HepG2 (cell line): ENCODE data around the gene ACSF3. TPM values are rescaled to one million over a fixed set of nuclear protein-coding genes. Genes with fewer than 3 reads are reported as not detected.

ENCODE experiments used
- ATAC-seq: fragments of 200-7000 bp; cut with Tn5 transposase; 3 replicates; pipeline ENCODE4 v1.9.1; 2020; ENCODE audit warnings: mild to moderate bottlenecking, moderate library complexity
- BruUV-seq: library from RNA; stranded (reverse); fragments of 400-500 nt; replicated peaks from 2 replicates; lab custom pipeline; 2021; lab: Mats Ljungman, UMichigan
- CTCF ChIA-PET: fragments of 300-600 bp; formaldehyde crosslinking; extraction: SDS; loops from one replicate; lab custom pipeline; 2021; ENCODE audit warnings: low total read pairs, inconsistent platforms, low intra/inter-chr PET ratio; lab: Yijun Ruan, JAX
- POLR2A ChIA-PET: fragments of 350-600 bp; sonication (Branson Sonifier 250); formaldehyde crosslinking; loops from one replicate; lab custom pipeline; 2020; ENCODE audit warnings: antibody characterized with exemption, inconsistent platforms; lab: Yijun Ruan, JAX
- DNase-seq: peaks from one replicate; pipeline ENCODE4 v3.0.0-alpha.2; 2015; ENCODE audit warnings: low spot score
- FAIRE-seq: peaks from 3 replicates; lab custom pipeline; 2011; peaks lifted over from hg19 to GRCh38; lab: Jason Lieb, UNC
- H2AFZ ChIP-seq: one replicate; pipeline ENCODE4 v1.6.1; 2011; ENCODE audit warnings: low read length, inconsistent platforms
- H3K27ac ChIP-seq: fragments of 300-600 bp; 3 replicates; pipeline ENCODE4 v1.8.0; 2011; ENCODE audit warnings: mixed run types, mild to moderate bottlenecking, mixed read lengths, low read length, inconsistent platforms; ENCODE audit not compliant: insufficient read depth; ENCODE audit errors: extremely low read length
- H3K27me3 ChIP-seq, 2 experiments: fragments of 200-600 bp in 1 of 2; 2 replicates in 1 of 2; 3 replicates in 1 of 2; pipeline versions ENCODE4 v1.6.0 to v1.8.0; 2011; ENCODE audit warnings: low read length in 2 of 2, mild to moderate bottlenecking in 2 of 2, moderate library complexity in 2 of 2, inconsistent platforms in 1 of 2; ENCODE audit not compliant: insufficient read depth in 2 of 2, control insufficient read depth in 1 of 2
- H3K36me3 ChIP-seq, 2 experiments: fragments of 200-600 bp in 1 of 2; replicated peaks in 1 of 2; 2 replicates in 1 of 2; 3 replicates in 1 of 2; pipeline versions ENCODE4 v1.5.1 to v1.8.0; 2011; ENCODE audit warnings: low read length in 2 of 2, inconsistent platforms in 1 of 2; ENCODE audit not compliant: insufficient read depth in 2 of 2, control insufficient read depth in 1 of 2
- H3K4me1 ChIP-seq: 2 replicates; pipeline ENCODE4 v1.5.1; 2012; ENCODE audit warnings: low read length, inconsistent platforms; ENCODE audit not compliant: insufficient read depth
- H3K4me2 ChIP-seq: 2 replicates; pipeline ENCODE4 v1.6.0; 2011; ENCODE audit warnings: low read depth, low read length, inconsistent platforms
- H3K4me3 ChIP-seq, 3 experiments: fragments of 200-600 bp in 1 of 3; sonication (generic), shearing (Covaris generic) in 1 of 3; replicated peaks in 1 of 3; 2 replicates each; pipeline ENCODE4 v1.5.1; 2011 to 2016; ENCODE audit warnings: low read length in 3 of 3, inconsistent platforms in 2 of 3, low read depth in 2 of 3, mild to moderate bottlenecking in 2 of 3, control low read depth in 1 of 3, mixed read lengths in 1 of 3; ENCODE audit not compliant: insufficient read depth in 1 of 3
- H3K79me2 ChIP-seq: one replicate; pipeline ENCODE4 v1.6.1; 2011; ENCODE audit warnings: low read length, inconsistent platforms; ENCODE audit not compliant: insufficient read depth
- H3K9ac ChIP-seq: 2 replicates; pipeline ENCODE4 v1.6.0; 2011; ENCODE audit warnings: mild to moderate bottlenecking, low read depth, low read length, inconsistent platforms; ENCODE audit not compliant: insufficient read depth
- H3K9me3 ChIP-seq: 2 replicates; pipeline ENCODE4 v1.5.1; 2012; ENCODE audit warnings: mild to moderate bottlenecking, low read length
- H4K20me1 ChIP-seq: 2 replicates; pipeline ENCODE4 v1.6.0; 2011; ENCODE audit warnings: inconsistent platforms, mild to moderate bottlenecking, low read length, moderate library complexity; ENCODE audit not compliant: insufficient read depth
- HNF4G ChIP-seq, 2 experiments: sonication (generic) in 1 of 2; formaldehyde crosslinking in 1 of 2; IDR thresholded peaks; 2 replicates each; pipeline versions ENCODE4 v1.4.0 to v1.6.1; 2011 to 2020; ENCODE audit warnings: borderline replicate concordance in 2 of 2, low read depth in 2 of 2, mild to moderate bottlenecking in 2 of 2, low read length in 1 of 2, missing genetic modification reagents in 1 of 2, moderate library complexity in 1 of 2
- HNRNPL ChIP-seq: fragments of 200-400 bp; formaldehyde crosslinking; IDR thresholded peaks from 2 replicates; pipeline ENCODE4 v1.6.1; 2017; ENCODE audit warnings: mild to moderate bottlenecking, low read depth, low read length
- RBM39 ChIP-seq: fragments of 200-400 bp; formaldehyde crosslinking; IDR thresholded peaks from one replicate; pipeline ENCODE4 v1.6.1; 2018; ENCODE audit warnings: antibody characterized with exemption, mild to moderate bottlenecking, low read depth, low read length; ENCODE audit not compliant: poor library complexity, severe bottlenecking
- ZMYM2 ChIP-seq: sonication (generic); formaldehyde crosslinking; IDR thresholded peaks from 2 replicates; pipeline ENCODE4 v1.8.0; 2022; ENCODE audit warnings: mild to moderate bottlenecking, missing genetic modification reagents
- ZNF282 ChIP-seq: fragments of 450-650 bp; IDR thresholded peaks from 2 replicates; pipeline ENCODE4 v1.6.1; 2018; ENCODE audit not compliant: partially characterized antibody
- WGBS: methylation state at CpG from one replicate; pipeline ENCODE4 v1.1.6; 2017; ENCODE audit warnings: low lambda C conversion rate; 5-methylcytosine and 5-hydroxymethylcytosine counted together
- in situ Hi-C: cut with HindIII; loops from 2 replicates; pipeline ENCODE4 v1.10.0; 2017; ENCODE audit warnings: low pct_unique_long_range_greater_than_20kb; ENCODE audit not compliant: extremely low pct_ligation_motif_present
- intact Hi-C: fragments of 100-400 bp; cut with micrococcal nuclease; formaldehyde crosslinking; loops from one replicate; pipeline ENCODE4 v1.10.0; 2022; ENCODE audit not compliant: unreplicated experiment
- polyA plus RNA-seq, 8 experiments: library from polyadenylated mRNA; depleted of rRNA in 3 of 8; stranded (reverse) in 7 of 8; unstranded in 1 of 8; fragments of >200 nt; fragmentation: Illumina TruSeq in 4 of 8; extraction: Trizol in 4 of 8; gene quantifications; 2 replicates each; pipeline versions ENCODE4 v1.2.1 to v1.2.3, GENCODE V29; 2011 to 2016; ENCODE audit warnings: low read depth in 4 of 8, missing spikeins in 1 of 8, mixed read lengths in 1 of 8; ENCODE audit not compliant: insufficient read depth in 1 of 8
- total RNA-seq, 5 experiments: library from RNA; depleted of rRNA; stranded (reverse); fragments of >200 nt; fragmentation: Illumina TruSeq; extraction: Trizol; gene quantifications; 2 replicates each; pipeline ENCODE4 v1.2.3, GENCODE V29; 2016; ENCODE audit warnings: low read depth in 1 of 5
- TF ChIP-seq, protein P1 (sequence below): sonication (generic); formaldehyde crosslinking; IDR thresholded peaks from 2 replicates; pipeline ENCODE4 v1.4.0; 2020; ENCODE audit warnings: missing genetic modification reagents; ENCODE audit errors: not compliant biosample characterization
- TF ChIP-seq, protein P2 (sequence below): sonication (generic); formaldehyde crosslinking; IDR thresholded peaks from 2 replicates; pipeline ENCODE4 v1.5.1; 2020; ENCODE audit warnings: mild to moderate bottlenecking, missing genetic modification reagents, moderate library complexity
- TF ChIP-seq, protein P3 (sequence below): sonication (generic); formaldehyde crosslinking; IDR thresholded peaks from 2 replicates; pipeline ENCODE4 v1.4.0; 2020; ENCODE audit warnings: missing genetic modification reagents, mild to moderate bottlenecking, borderline replicate concordance

Gene ACSF3
- total and polyA plus RNA-seq, 2 of the 13 experiments (the other 11 are each of a cell fraction or from before 2014, with no cell fraction given), result 14.9 to 30.6 TPM

DNA sequence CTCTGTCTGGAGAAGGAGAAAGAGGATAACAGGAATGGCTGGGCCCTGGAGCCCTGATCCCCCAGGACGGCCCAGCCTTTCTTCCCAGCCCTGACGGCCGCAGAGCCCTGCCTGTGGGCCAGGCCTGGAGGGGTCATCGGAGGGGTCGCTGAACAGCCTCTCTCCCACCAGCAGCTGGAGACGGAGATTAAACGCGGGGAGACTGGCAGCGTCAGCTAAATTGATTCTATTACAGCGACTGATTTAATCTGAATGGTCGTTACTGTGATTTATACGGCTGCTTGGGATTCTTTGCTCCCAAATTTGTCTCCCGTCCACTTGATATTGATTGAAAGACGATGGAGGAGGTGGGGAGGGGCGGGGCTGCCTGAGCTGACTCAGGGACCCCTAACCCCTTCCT lies 70.8 kb downstream of the ACSF3 start (continued):
- TF ChIP-seq HNF4G (IDR thresholded peaks at IDR 0.05; ENCODE audit: borderline replicate concordance, low read depth, low read length) (no peak), HNF4G (CRISPR knock-in tag; IDR thresholded peaks at IDR 0.05; ENCODE audit: borderline replicate concordance, low read depth) (no peak), ZMYM2 (CRISPR knock-in tag) (no peak), ZNF282 (no peak)
- TF ChIP-seq, protein P1, sequence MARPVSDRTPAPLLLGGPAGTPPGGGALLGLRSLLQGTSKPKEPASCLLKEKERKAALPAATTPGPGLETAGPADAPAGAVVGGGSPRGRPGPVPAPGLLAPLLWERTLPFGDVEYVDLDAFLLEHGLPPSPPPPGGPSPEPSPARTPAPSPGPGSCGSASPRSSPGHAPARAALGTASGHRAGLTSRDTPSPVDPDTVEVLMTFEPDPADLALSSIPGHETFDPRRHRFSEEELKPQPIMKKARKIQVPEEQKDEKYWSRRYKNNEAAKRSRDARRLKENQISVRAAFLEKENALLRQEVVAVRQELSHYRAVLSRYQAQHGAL (CRISPR knock-in tag), result no peak

DNA sequence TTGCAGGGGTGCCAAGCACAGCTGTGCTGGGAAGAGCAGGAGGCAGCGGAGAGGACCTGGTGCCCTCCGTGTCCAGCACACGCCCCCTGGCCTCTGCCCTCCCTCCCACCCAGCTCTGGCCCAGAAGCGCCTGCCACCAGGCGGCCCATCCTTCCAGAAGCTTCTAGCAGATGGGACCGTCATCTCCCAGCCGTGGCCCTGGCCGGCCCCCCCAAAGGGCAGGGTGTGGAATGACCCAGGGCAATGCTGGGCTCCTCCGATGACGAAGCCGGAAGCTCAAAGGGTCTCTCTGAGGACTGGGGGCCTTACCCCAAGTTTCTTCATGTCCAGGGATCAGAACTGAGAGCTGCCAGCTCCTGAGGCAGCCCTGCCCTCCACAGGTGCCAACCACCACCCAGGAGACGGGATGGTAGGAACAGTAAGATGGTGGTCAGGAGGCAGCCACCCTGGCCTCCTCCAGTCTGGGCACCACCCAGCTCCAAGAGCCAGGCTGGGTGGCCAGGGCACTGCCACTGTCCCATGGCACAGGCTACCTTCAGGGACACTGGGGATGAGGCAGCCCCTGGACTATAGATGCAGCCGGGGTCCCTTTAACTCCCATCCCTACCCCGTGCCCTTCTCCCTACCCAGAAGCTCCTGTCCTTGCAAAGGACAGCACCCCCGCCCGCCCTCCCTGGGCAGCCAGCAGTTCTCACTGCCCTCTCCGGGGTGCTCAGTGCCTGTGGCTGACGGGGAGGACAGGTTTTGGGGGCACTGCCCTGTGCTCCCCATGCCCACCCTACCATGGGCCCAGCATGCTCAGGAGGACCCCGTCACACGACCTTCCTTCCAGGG lies 71.4 kb downstream of the ACSF3 start:
- no TSS peak for BruUV-seq
- 26% methylated on average over 15 of the region's 20 CpGs for WGBS
- Histone ChIP-seq H3K4me2 (no peak overlapping the region), H3K4me1 (peaks cover 46% of the 10 kb centered on the region), H4K20me1 (peaks cover 4% of the 10 kb centered on the region; the same call in 1 of the 2 replicates), H3K27ac (no peak overlapping the region), H2AFZ (no peak overlapping the region), H3K4me3 (no peak overlapping the region), H3K36me3 (no peaks in the 10 kb centered on the region), H3K9me3 (no peaks in the 10 kb centered on the region), H3K9ac (no peak overlapping the region), H3K27me3 (peaks cover 24 to 83% of the 10 kb centered on the region in 2 experiments), H3K79me2 (no peaks in the 10 kb centered on the region)
- in situ Hi-C loops (loop anchor here (5.0 kb wide), 3 partner anchors 228 to 408 kb away; no protein-coding TSS in a partner anchor), intact Hi-C loops (loop anchor here (5.0 kb wide), 4 partner anchors 223 to 423 kb away; no protein-coding TSS in a partner anchor)
- TF ChIP-seq, protein P2, sequence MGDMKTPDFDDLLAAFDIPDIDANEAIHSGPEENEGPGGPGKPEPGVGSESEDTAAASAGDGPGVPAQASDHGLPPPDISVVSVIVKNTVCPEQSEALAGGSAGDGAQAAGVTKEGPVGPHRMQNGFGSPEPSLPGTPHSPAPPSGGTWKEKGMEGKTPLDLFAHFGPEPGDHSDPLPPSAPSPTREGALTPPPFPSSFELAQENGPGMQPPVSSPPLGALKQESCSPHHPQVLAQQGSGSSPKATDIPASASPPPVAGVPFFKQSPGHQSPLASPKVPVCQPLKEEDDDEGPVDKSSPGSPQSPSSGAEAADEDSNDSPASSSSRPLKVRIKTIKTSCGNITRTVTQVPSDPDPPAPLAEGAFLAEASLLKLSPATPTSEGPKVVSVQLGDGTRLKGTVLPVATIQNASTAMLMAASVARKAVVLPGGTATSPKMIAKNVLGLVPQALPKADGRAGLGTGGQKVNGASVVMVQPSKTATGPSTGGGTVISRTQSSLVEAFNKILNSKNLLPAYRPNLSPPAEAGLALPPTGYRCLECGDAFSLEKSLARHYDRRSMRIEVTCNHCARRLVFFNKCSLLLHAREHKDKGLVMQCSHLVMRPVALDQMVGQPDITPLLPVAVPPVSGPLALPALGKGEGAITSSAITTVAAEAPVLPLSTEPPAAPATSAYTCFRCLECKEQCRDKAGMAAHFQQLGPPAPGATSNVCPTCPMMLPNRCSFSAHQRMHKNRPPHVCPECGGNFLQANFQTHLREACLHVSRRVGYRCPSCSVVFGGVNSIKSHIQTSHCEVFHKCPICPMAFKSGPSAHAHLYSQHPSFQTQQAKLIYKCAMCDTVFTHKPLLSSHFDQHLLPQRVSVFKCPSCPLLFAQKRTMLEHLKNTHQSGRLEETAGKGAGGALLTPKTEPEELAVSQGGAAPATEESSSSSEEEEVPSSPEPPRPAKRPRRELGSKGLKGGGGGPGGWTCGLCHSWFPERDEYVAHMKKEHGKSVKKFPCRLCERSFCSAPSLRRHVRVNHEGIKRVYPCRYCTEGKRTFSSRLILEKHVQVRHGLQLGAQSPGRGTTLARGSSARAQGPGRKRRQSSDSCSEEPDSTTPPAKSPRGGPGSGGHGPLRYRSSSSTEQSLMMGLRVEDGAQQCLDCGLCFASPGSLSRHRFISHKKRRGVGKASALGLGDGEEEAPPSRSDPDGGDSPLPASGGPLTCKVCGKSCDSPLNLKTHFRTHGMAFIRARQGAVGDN (CRISPR knock-in tag), result peak; percentile 41
- TF ChIP-seq HNRNPL (peak; percentile 64; the same call in 1 of the 2 replicates), RBM39 (peak; percentile 42)
- TF ChIP-seq, protein P3, sequence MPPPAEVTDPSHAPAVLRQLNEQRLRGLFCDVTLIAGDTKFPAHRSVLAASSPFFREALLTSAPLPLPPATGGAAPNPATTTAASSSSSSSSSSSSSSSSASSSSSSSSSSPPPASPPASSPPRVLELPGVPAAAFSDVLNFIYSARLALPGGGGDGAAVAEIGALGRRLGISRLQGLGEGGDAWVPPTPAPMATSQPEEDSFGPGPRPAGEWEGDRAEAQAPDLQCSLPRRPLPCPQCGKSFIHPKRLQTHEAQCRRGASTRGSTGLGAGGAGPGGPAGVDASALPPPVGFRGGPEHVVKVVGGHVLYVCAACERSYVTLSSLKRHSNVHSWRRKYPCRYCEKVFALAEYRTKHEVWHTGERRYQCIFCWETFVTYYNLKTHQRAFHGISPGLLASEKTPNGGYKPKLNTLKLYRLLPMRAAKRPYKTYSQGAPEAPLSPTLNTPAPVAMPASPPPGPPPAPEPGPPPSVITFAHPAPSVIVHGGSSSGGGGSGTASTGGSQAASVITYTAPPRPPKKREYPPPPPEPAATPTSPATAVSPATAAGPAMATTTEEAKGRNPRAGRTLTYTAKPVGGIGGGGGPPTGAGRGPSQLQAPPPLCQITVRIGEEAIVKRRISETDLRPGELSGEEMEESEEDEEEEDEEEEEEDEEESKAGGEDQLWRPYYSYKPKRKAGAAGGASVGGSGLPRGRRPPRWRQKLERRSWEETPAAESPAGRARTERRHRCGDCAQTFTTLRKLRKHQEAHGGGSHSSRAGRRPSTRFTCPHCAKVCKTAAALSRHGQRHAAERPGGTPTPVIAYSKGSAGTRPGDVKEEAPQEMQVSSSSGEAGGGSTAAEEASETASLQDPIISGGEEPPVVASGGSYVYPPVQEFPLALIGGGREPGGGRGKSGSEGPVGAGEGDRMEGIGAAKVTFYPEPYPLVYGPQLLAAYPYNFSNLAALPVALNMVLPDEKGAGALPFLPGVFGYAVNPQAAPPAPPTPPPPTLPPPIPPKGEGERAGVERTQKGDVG (CRISPR knock-in tag), result no peak
- no peak for FAIRE-seq
- POLR2A ChIA-PET, result no interaction called here
- DNase-seq, result no peak
- ATAC-seq, result no peak
- CTCF ChIA-PET, result no interaction called here
